SK-N-SH (cell line): Measurements from ENCODE around the gene GNAI1. TPM values are rescaled to one million over a fixed set of nuclear protein-coding genes. Genes with fewer than 3 reads are reported as not detected.

Source experiments
- CTCF ChIA-PET: fragments of 300-600, 350-600 bp; formaldehyde crosslinking; extraction: SDS; loops from one replicate; lab custom pipeline; 2021; lab: Yijun Ruan, JAX
- POLR2A ChIA-PET: fragments of 350-600 bp; sonication (Branson Sonifier 250); formaldehyde crosslinking; extraction: SDS; loops from one replicate; lab custom pipeline; 2020; ENCODE audit warnings: antibody characterized with exemption, inconsistent platforms; lab: Yijun Ruan, JAX
- DNase-seq: peaks from one replicate; pipeline ENCODE4 v3.0.0; 2012
- H2AFZ ChIP-seq: fragments of 200-600 bp; sonication (generic); 2 replicates; pipeline ENCODE4 v1.8.1; 2016; ENCODE audit warnings: antibody characterized with exemption, mild to moderate bottlenecking, low read depth
- H3F3A ChIP-seq: fragments of 200-600 bp; sonication (generic); replicated peaks from 2 replicates; pipeline ENCODE3; 2016; ENCODE audit warnings: antibody characterized with exemption, mild to moderate bottlenecking; ENCODE audit not compliant: insufficient read depth
- H3K27ac ChIP-seq, 2 experiments: fragments of 200-500 bp in 1 of 2; fragments of 200-600 bp in 1 of 2; sonication (Bioruptor generic) in 1 of 2; sonication (generic), shearing (Covaris generic) in 1 of 2; 2 replicates each; pipeline versions ENCODE4 v1.5.1 to v1.6.1; 2014 to 2016; ENCODE audit warnings: low read depth in 2 of 2, inconsistent platforms in 1 of 2, low read length in 1 of 2, mild to moderate bottlenecking in 1 of 2, mixed read lengths in 1 of 2
- H3K27me3 ChIP-seq: fragments of 200-600 bp; sonication (generic), shearing (Covaris generic); 2 replicates; pipeline ENCODE4 v1.6.1; 2016; ENCODE audit warnings: mixed run types; ENCODE audit not compliant: insufficient read depth
- H3K36me3 ChIP-seq, 2 experiments: fragments of 200-500 bp in 1 of 2; fragments of 200-600 bp in 1 of 2; sonication (Bioruptor generic) in 1 of 2; sonication (generic) in 1 of 2; replicated peaks in 1 of 2; 2 replicates each; pipeline versions ENCODE3 to v1.5.1; 2014 to 2016; ENCODE audit warnings: low read length in 1 of 2, mild to moderate bottlenecking in 1 of 2; ENCODE audit not compliant: insufficient read depth in 2 of 2, control insufficient read depth in 1 of 2
- H3K4me1 ChIP-seq, 2 experiments: fragments of 200-500 bp in 1 of 2; fragments of 200-600 bp in 1 of 2; sonication (Bioruptor generic) in 1 of 2; sonication (generic), shearing (Covaris generic) in 1 of 2; 2 replicates each; pipeline versions ENCODE4 v1.5.1 to v1.6.1; 2014 to 2016; ENCODE audit warnings: low read depth in 1 of 2, low read length in 1 of 2, mixed run types in 1 of 2; ENCODE audit not compliant: insufficient read depth in 2 of 2, control insufficient read depth in 1 of 2
- H3K4me2 ChIP-seq: fragments of 200-600 bp; sonication (generic), shearing (Covaris generic); 2 replicates; pipeline ENCODE4 v1.6.1; 2017; ENCODE audit warnings: mixed run types
- H3K4me3 ChIP-seq, 2 experiments: fragments of 200-500 bp in 1 of 2; fragments of 200-600 bp in 1 of 2; sonication (Bioruptor generic) in 1 of 2; sonication (generic), shearing (Covaris generic) in 1 of 2; 2 replicates each; pipeline versions ENCODE4 v1.5.1 to v1.8.1; 2014 to 2016; ENCODE audit warnings: low read depth in 2 of 2, inconsistent platforms in 1 of 2, low read length in 1 of 2, mild to moderate bottlenecking in 1 of 2, mixed read lengths in 1 of 2, moderate library complexity in 1 of 2
- H3K79me2 ChIP-seq: fragments of 200-600 bp; sonication (generic); 2 replicates; pipeline ENCODE4 v1.8.1; 2017; ENCODE audit warnings: mild to moderate bottlenecking; ENCODE audit not compliant: insufficient read depth
- H3K9ac ChIP-seq: fragments of 200-600 bp; sonication (generic); 2 replicates; pipeline ENCODE4 v1.6.1; 2017; ENCODE audit warnings: mixed run types
- H3K9me2 ChIP-seq: fragments of 200-600 bp; sonication (generic); 2 replicates; pipeline ENCODE4 v1.6.1; 2017; ENCODE audit warnings: mixed run types
- H3K9me3 ChIP-seq: fragments of 200-600 bp; sonication (generic); 2 replicates; pipeline ENCODE4 v1.6.1; 2017; ENCODE audit warnings: mixed run types, mild to moderate bottlenecking, moderate library complexity
- H4K20me1 ChIP-seq: fragments of 200-600 bp; sonication (generic); 2 replicates; pipeline ENCODE4 v1.6.1; 2017; ENCODE audit warnings: mild to moderate bottlenecking, mixed run types; ENCODE audit not compliant: insufficient read depth
- CHD2 ChIP-seq: fragments of 150-350 bp; IDR thresholded peaks from 2 replicates; pipeline ENCODE4 v1.6.1; 2018; ENCODE audit warnings: low read length; ENCODE audit not compliant: partially characterized antibody
- ELF1 ChIP-seq: IDR thresholded peaks from 2 replicates; pipeline ENCODE4 v1.4.0; 2012
- EP300 ChIP-seq, 2 experiments: IDR thresholded peaks; 2 replicates each; pipeline versions ENCODE4 v1.4.0 to v1.6.1; 2012; ENCODE audit warnings: borderline replicate concordance in 1 of 2, low read depth in 1 of 2, low read length in 1 of 2
- FOSL2 ChIP-seq: IDR thresholded peaks from 2 replicates; pipeline ENCODE4 v1.4.0; 2012; ENCODE audit warnings: low read depth, mild to moderate bottlenecking, moderate library complexity, borderline replicate concordance
- FOXJ3 ChIP-seq: sonication (generic); formaldehyde crosslinking; IDR thresholded peaks from 2 replicates; pipeline ENCODE4 v1.5.1; 2020; ENCODE audit warnings: mild to moderate bottlenecking, missing genetic modification reagents
- GABPA ChIP-seq: IDR thresholded peaks from 2 replicates; pipeline ENCODE4 v1.4.0; 2012; ENCODE audit warnings: low read depth, mild to moderate bottlenecking
- GATA2 ChIP-seq: sonication (generic); formaldehyde crosslinking; IDR thresholded peaks from 2 replicates; pipeline ENCODE4 v1.5.0; 2020; ENCODE audit warnings: mild to moderate bottlenecking, missing genetic modification reagents
- MEF2A ChIP-seq: IDR thresholded peaks from 2 replicates; pipeline ENCODE4 v1.4.0; 2012; ENCODE audit warnings: low read depth, borderline replicate concordance
- NFIC ChIP-seq: IDR thresholded peaks from 2 replicates; pipeline ENCODE4 v1.4.0; 2012; ENCODE audit warnings: borderline replicate concordance
- NRF1 ChIP-seq: IDR thresholded peaks from 2 replicates; pipeline ENCODE4 v1.6.1; 2012; ENCODE audit warnings: low read depth, mild to moderate bottlenecking, low read length
- RCOR1 ChIP-seq: fragments of 150-350 bp; IDR thresholded peaks from 2 replicates; pipeline ENCODE4 v1.6.1; 2017; ENCODE audit warnings: antibody characterized with exemption, low read length
- RFX5 ChIP-seq: IDR thresholded peaks from 2 replicates; pipeline ENCODE4 v1.6.1; 2012; ENCODE audit warnings: mild to moderate bottlenecking, improper control_type of control experiment, low read length
- WGBS: methylation state at CpG from one replicate; pipeline ENCODE4 v1.1.6; 2017; ENCODE audit warnings: low lambda C conversion rate; 5-methylcytosine and 5-hydroxymethylcytosine counted together
- polyA plus RNA-seq, 3 experiments: library from polyadenylated mRNA; depleted of rRNA; stranded (reverse); fragments of >200 nt; gene quantifications; 2 replicates each; pipeline ENCODE4 v1.2.3, GENCODE V29; 2012
- TF ChIP-seq, protein P1 (sequence below): IDR thresholded peaks from 2 replicates; pipeline ENCODE4; 2012
- TF ChIP-seq, protein P2 (sequence below): IDR thresholded peaks from 2 replicates; pipeline ENCODE4 v1.4.0; 2012; ENCODE audit warnings: low read depth, borderline replicate concordance
- TF ChIP-seq, protein P3 (sequence below): IDR thresholded peaks from 2 replicates; pipeline ENCODE4 v1.4.0; 2012; ENCODE audit warnings: low read depth, borderline replicate concordance
- TF ChIP-seq, protein P4 (sequence below): IDR thresholded peaks from 2 replicates; pipeline ENCODE4 v1.6.1; 2012; ENCODE audit warnings: mild to moderate bottlenecking, low read depth, low read length, moderate library complexity

The GNAI1 gene
- polyA plus RNA-seq, 1 of the 3 experiments (the other 2 are of a cell fraction), result 69.1 TPM

DNA sequence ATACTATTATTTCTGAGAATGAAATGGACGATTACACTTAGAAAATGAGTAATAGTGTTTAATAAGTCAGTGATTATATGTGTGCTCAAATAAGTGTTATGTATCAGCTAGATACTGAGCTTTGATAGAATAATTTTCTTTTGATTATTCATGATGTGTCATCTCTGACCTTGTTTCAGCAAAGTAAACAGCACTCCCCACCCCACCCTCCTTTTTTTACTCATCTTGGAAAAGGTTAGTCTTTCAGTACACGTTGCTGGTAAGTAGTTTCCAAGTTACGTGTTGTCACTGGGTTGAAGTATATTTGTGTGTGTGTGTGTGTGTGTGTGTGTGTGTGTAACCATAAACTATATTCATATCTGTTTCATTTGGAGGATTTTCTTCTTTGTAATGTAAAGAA lies 84.1 kb downstream of the GNAI1 start (continued):
- TF ChIP-seq, protein P1, sequence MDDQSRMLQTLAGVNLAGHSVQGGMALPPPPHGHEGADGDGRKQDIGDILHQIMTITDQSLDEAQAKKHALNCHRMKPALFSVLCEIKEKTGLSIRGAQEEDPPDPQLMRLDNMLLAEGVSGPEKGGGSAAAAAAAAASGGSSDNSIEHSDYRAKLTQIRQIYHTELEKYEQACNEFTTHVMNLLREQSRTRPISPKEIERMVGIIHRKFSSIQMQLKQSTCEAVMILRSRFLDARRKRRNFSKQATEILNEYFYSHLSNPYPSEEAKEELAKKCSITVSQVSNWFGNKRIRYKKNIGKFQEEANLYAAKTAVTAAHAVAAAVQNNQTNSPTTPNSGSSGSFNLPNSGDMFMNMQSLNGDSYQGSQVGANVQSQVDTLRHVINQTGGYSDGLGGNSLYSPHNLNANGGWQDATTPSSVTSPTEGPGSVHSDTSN, result peak; percentile 56; the same call in 1 of the 2 replicates
- TF ChIP-seq RFX5, result no peak

DNA sequence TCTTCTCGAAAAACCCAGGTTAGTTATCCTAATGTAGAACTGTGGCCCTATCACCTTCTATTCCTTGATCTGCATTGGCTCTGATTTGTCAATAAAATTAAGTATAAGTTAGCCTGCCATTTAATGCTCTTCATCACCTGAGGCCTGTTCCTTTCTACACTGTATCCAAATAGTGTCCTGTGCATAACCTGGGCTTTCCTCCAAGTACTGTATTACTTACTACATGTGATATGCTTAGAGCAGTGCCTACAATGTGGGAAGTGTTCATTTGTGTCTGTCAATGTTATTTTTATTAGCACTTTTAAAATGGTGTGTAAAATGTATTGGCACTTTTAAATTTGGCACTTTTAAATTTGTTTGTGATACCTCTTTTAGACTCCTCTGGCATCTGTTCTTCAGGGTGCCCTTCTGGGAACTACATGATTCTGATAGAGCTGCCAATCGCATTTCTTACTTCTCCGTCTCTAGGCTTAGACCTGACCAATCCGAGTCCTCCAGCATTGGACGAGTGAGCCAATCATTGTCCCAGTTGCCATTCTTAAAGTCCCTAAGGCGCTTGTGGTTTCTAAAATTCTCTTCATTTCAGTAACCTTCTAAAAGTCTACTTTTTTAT lies 85.5 kb downstream of the GNAI1 start:
- Histone ChIP-seq H3K9me3 (no peaks in the 10 kb centered on the region), H3K4me3 (no peak overlapping the region), H3K27me3 (no peaks in the 10 kb centered on the region), H3K79me2 (no peaks in the 10 kb centered on the region), H3K9me2 (no peaks in the 10 kb centered on the region), H2AFZ (no peak overlapping the region), H3K9ac (no peak overlapping the region), H3K4me2 (no peak overlapping the region), H4K20me1 (no peaks in the 10 kb centered on the region), H3K27ac (no peak overlapping the region), H3K4me1 (no peaks in the 10 kb centered on the region; a peak in 1 of 4 replicates), H3K36me3 (peaks cover 57 to 79% of the 10 kb centered on the region in 2 experiments), H3F3A (peaks cover 6% of the 10 kb centered on the region)
- WGBS, result 96% methylated on average over 6 of the region's 6 CpGs
- no peak for DNase-seq
- POLR2A ChIA-PET, result no interaction called here
- CTCF ChIA-PET, result no interaction called here
- TF ChIP-seq FOXJ3 (no peak), FOSL2 (no peak), GATA2 (CRISPR knock-in tag) (no peak), EP300 (IDR thresholded peaks at IDR 0.05; ENCODE audit: borderline replicate concordance in 1 of 2, low read depth in 1 of 2, low read length in 1 of 2) (no peak), NRF1 (no peak), GABPA (no peak), ELF1 (no peak), CHD2 (no peak), MEF2A (no peak), NFIC (no peak), RCOR1 (no peak)
- TF ChIP-seq, protein P2, sequence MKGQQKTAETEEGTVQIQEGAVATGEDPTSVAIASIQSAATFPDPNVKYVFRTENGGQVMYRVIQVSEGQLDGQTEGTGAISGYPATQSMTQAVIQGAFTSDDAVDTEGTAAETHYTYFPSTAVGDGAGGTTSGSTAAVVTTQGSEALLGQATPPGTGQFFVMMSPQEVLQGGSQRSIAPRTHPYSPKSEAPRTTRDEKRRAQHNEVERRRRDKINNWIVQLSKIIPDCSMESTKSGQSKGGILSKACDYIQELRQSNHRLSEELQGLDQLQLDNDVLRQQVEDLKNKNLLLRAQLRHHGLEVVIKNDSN, result no peak
- TF ChIP-seq, protein P3, sequence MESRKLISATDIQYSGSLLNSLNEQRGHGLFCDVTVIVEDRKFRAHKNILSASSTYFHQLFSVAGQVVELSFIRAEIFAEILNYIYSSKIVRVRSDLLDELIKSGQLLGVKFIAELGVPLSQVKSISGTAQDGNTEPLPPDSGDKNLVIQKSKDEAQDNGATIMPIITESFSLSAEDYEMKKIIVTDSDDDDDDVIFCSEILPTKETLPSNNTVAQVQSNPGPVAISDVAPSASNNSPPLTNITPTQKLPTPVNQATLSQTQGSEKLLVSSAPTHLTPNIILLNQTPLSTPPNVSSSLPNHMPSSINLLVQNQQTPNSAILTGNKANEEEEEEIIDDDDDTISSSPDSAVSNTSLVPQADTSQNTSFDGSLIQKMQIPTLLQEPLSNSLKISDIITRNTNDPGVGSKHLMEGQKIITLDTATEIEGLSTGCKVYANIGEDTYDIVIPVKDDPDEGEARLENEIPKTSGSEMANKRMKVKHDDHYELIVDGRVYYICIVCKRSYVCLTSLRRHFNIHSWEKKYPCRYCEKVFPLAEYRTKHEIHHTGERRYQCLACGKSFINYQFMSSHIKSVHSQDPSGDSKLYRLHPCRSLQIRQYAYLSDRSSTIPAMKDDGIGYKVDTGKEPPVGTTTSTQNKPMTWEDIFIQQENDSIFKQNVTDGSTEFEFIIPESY, result no peak
- TF ChIP-seq, protein P4, sequence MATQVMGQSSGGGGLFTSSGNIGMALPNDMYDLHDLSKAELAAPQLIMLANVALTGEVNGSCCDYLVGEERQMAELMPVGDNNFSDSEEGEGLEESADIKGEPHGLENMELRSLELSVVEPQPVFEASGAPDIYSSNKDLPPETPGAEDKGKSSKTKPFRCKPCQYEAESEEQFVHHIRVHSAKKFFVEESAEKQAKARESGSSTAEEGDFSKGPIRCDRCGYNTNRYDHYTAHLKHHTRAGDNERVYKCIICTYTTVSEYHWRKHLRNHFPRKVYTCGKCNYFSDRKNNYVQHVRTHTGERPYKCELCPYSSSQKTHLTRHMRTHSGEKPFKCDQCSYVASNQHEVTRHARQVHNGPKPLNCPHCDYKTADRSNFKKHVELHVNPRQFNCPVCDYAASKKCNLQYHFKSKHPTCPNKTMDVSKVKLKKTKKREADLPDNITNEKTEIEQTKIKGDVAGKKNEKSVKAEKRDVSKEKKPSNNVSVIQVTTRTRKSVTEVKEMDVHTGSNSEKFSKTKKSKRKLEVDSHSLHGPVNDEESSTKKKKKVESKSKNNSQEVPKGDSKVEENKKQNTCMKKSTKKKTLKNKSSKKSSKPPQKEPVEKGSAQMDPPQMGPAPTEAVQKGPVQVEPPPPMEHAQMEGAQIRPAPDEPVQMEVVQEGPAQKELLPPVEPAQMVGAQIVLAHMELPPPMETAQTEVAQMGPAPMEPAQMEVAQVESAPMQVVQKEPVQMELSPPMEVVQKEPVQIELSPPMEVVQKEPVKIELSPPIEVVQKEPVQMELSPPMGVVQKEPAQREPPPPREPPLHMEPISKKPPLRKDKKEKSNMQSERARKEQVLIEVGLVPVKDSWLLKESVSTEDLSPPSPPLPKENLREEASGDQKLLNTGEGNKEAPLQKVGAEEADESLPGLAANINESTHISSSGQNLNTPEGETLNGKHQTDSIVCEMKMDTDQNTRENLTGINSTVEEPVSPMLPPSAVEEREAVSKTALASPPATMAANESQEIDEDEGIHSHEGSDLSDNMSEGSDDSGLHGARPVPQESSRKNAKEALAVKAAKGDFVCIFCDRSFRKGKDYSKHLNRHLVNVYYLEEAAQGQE, result no peak
